Gastrocnemius medialis (tissue), 4 donors: ENCODE results near the gene SERPINE1. TPM values are rescaled to one million over a fixed set of nuclear protein-coding genes. Genes with fewer than 3 reads are reported as not detected.

Source experiments
- ATAC-seq, 2 donors: fragments of 150-250 bp; one replicate each; pipeline ENCODE4 v1.9.1; 2016
- DNase-seq, 2 donors: peaks; one replicate each; pipeline ENCODE4 v3.0.0-alpha.2; 2019
- H3K27ac ChIP-seq, 4 donors: fragments of 200-600 bp; sonication (generic); 1 replicate in 1 of 4; 2 replicates in 3 of 4; pipeline ENCODE4 v1.5.1; 2016 to 2018; ENCODE audit warnings: mild to moderate bottlenecking in 2 of 4, moderate library complexity in 1 of 4
- H3K27me3 ChIP-seq, 3 donors: fragments of 200-600 bp; sonication (generic) in 2 of 3; 1 replicate in 1 of 3; 2 replicates in 2 of 3; pipeline versions ENCODE4 v1.5.1 to v1.6.0; 2016 to 2019; ENCODE audit warnings: mild to moderate bottlenecking in 1 of 3, moderate library complexity in 1 of 3
- H3K36me3 ChIP-seq, 2 donors: fragments of 200-600 bp; sonication (generic) in 1 of 2; one replicate each; pipeline ENCODE4 v1.5.1; 2017 to 2018
- H3K4me1 ChIP-seq, 2 donors: fragments of 200-600 bp; sonication (generic) in 1 of 2; one replicate each; pipeline ENCODE4 v1.5.1; 2016 to 2017; ENCODE audit warnings: mild to moderate bottlenecking in 2 of 2
- H3K4me3 ChIP-seq, 4 donors: fragments of 200-600 bp; sonication (generic) in 3 of 4; 1 replicate in 1 of 4; 2 replicates in 3 of 4; pipeline ENCODE4 v1.5.1; 2016 to 2019; ENCODE audit warnings: mild to moderate bottlenecking in 2 of 4
- H3K9me3 ChIP-seq, 3 donors: fragments of 200-600 bp; sonication (generic) in 2 of 3; 1 replicate in 1 of 3; 2 replicates in 2 of 3; pipeline ENCODE4 v1.5.1; 2016 to 2019
- CTCF ChIP-seq, 5 experiments: fragments of 450-650 bp in 3 of 5; fragments of 200-600 bp in 2 of 5; sonication (generic) in 2 of 5; IDR thresholded peaks in 4 of 5; conservative IDR thresholded peaks in 1 of 5; 1 replicate in 4 of 5; 2 replicates in 1 of 5; pipeline ENCODE4 v1.5.1; 2016 to 2019; ENCODE audit warnings: antibody characterized with exemption in 5 of 5, mild to moderate bottlenecking in 3 of 5, moderate library complexity in 3 of 5
- POLR2A ChIP-seq, 2 donors: fragments of 450-650 bp; IDR thresholded peaks; one replicate each; pipeline ENCODE4 v1.6.1; 2017; ENCODE audit warnings: antibody characterized with exemption in 2 of 2, mild to moderate bottlenecking in 2 of 2, moderate library complexity in 2 of 2
- in situ Hi-C, 4 donors: fragments of 200-750 bp; cut with MboI; loops; one replicate each; pipeline versions ENCODE4 v1.15.0 to v1.8.0; 2017; ENCODE audit warnings: low sequenced_read_pairs in 4 of 4
- intact Hi-C: fragments of 100-400 bp; cut with DNase I; formaldehyde crosslinking; loops from one replicate; pipeline ENCODE4 v1.15.1; 2023; ENCODE audit warnings: low total_unique reads
- total RNA-seq, 4 donors: library from RNA; depleted of rRNA; stranded (reverse); fragments of >200 nt; gene quantifications; one replicate each; pipeline versions ENCODE4 v1.1.0 to v1.2.3, GENCODE V29; 2016

Gene SERPINE1
- total RNA-seq, 4 donors from 2014 or later = 5.9 to 21.7 (median 12.3) TPM

- intact Hi-C loops = loop anchor here (1.0 kb wide), 1 partner anchor 11 kb away; the partner anchor contains the start of gene VGF
These were observed 27.8 kb downstream of the SERPINE1 start for GRCh38 chr7:101154693-101155102.

DNA sequence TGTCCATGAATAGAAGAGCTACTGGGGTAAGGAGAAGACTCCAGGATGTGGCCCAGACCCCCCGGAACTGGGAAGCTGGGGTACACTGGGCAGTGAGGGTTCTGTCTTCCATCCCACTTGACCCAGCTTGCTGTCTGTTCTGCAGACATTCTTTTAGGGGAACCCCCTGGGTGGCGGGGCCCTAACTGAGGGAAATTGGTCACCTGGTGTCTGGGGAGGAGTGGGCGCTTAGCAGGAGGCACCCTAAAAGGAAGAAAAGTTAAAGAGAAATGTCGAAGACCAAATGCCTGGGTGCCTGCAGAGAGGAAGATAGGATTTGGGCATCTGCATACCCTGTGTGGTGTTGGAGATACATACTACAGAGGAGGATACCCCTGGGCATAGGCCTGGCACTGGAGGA is 28.4 kb downstream of the SERPINE1 start:
- in situ Hi-C loops = no loop called here
- Histone ChIP-seq H3K27ac (peak overlapping the region in 1 of 4 donors; percentile 50), H3K9me3 (no peaks in the 10 kb centered on the region), H3K36me3 (peaks cover 0 to 17% of the 10 kb centered on the region in 2 donors), H3K27me3 (no peaks in the 10 kb centered on the region), H3K4me3 (peak overlapping the region; percentile 81 to 95 (median 90)), H3K4me1 (peaks cover 11 to 13% of the 10 kb centered on the region in 2 donors)
- ATAC-seq = no peak
- DNase-seq = no peak
- TF ChIP-seq CTCF (IDR thresholded peaks at IDR 0.05 in 4 of 5, conservative IDR thresholded peaks at IDR 0.05 in 1 of 5) (no peak), POLR2A (IDR thresholded peaks at IDR 0.05) (no peak)
- intact Hi-C loops = no loop called here

More at GRCh38 chr7:101154693-101155102, 27.8 kb downstream of the SERPINE1 start:
- Histone ChIP-seq H3K27ac (peak overlapping the region in 2 of 4 donors; percentile 13 to 50), H3K4me1 (peaks cover 11 to 13% of the 10 kb centered on the region in 2 donors), H3K36me3 (peaks cover 0 to 17% of the 10 kb centered on the region in 2 donors), H3K4me3 (peak overlapping the region; percentile 81 to 95 (median 90)), H3K9me3 (no peaks in the 10 kb centered on the region), H3K27me3 (no peaks in the 10 kb centered on the region)
- in situ Hi-C loops = no loop called here
- DNase-seq = no peak
- no peak for TF ChIP-seq CTCF (IDR thresholded peaks at IDR 0.05 in 4 of 5, conservative IDR thresholded peaks at IDR 0.05 in 1 of 5)
- ATAC-seq = peak; percentile 15 to 17

DNA sequence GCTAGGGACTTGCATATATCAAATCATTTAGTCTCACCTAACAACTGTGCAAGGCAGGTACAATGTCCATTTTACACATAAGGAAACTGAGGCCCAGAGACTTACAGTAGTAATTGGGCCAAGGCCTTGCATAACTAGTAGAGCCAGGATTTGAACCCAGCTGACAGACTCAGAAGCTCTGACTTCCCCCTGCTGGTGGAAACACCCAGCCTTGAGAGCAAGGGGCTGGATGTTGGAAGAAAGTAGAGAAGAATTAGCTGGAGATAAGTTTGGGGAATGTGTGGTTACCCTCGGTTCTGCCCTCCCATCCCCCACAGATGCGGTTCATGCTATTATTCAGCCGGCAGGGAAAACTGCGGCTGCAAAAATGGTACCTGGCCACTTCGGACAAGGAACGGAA is 29.4 kb downstream of the SERPINE1 start:
- peaks cover 0 to 5% (median under 1%) of the 10 kb centered on the region in 3 donors for H3K27me3 ChIP-seq
- intact Hi-C loops (no loop called here), in situ Hi-C loops (no loop called here)
- peaks cover 11 to 13% of the 10 kb centered on the region in 2 donors for H3K4me1 ChIP-seq
- peaks cover 0 to 17% of the 10 kb centered on the region in 2 donors for H3K36me3 ChIP-seq
- TF ChIP-seq POLR2A (IDR thresholded peaks at IDR 0.05) (no peak), CTCF (IDR thresholded peaks at IDR 0.05 in 4 of 5, conservative IDR thresholded peaks at IDR 0.05 in 1 of 5) (no peak)
- ATAC-seq (no peak), DNase-seq (no peak)
- H3K9me3 ChIP-seq = no peaks in the 10 kb centered on the region
- no peak overlapping the region for H3K4me3 ChIP-seq
- no peak overlapping the region for H3K27ac ChIP-seq

DNA sequence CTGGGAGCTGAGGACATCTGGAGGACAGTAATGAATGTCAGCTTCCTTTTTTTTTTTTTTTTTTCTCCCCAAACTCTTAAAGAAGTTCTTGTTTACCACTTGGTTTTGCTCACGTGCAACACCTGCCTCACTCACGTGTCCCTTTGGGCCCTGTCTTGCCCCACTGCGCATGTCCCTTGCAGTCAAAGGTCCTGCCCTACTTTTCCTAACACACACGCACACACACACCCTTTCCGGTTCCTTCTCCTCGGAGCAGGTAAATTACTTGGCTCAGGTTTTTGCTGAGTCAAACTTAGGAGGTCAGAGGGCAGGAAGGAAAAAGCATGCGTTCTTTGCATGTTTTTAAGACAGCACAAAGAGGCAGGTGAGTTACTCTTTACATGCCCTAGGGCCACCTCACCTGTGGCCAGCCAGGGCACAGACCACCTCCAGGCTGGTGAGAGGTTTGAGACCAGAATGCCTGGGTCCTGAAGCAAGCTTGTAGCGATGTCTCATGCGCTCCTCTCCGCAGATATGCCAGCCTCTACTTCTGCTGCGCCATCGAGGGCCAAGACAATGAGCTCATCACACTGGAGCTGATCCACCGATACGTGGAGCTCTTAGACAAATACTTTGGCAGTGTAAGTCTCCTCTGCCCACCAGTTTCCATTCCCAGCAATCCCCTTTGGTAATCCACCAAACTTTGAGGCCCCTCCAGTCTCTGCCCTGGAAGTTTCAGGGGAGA is 30.1 kb downstream of the SERPINE1 start:
- H3K4me1 ChIP-seq = peaks cover 11 to 13% of the 10 kb centered on the region in 2 donors
- in situ Hi-C loops = no loop called here
- peaks cover 0 to 17% of the 10 kb centered on the region in 2 donors for H3K36me3 ChIP-seq

More for the DNA sequence above, 30.1 kb downstream of the SERPINE1 start:
- DNase-seq = no peak
- intact Hi-C loops = no loop called here
- no peak overlapping the region for H3K4me3 ChIP-seq
- no peak overlapping the region for H3K27ac ChIP-seq
- no peaks in the 10 kb centered on the region for H3K9me3 ChIP-seq
- peaks cover 4 to 9% (median 8%) of the 10 kb centered on the region in 3 donors for H3K27me3 ChIP-seq
- TF ChIP-seq CTCF (IDR thresholded peaks at IDR 0.05 in 4 of 5, conservative IDR thresholded peaks at IDR 0.05 in 1 of 5) = no peak
- TF ChIP-seq POLR2A (IDR thresholded peaks at IDR 0.05) = no peak
- ATAC-seq = no peak
